ENCODE measurements around the gene ARHGAP40. TPM values are rescaled to one million over a fixed set of nuclear protein-coding genes. Genes with fewer than 3 reads are reported as not detected.

Gene ARHGAP40
- total and polyA plus RNA-seq, 9 of the 15 experiments (the other 6 are each of a cell fraction or from before 2014, with no cell fraction given), result not detected

DNA sequence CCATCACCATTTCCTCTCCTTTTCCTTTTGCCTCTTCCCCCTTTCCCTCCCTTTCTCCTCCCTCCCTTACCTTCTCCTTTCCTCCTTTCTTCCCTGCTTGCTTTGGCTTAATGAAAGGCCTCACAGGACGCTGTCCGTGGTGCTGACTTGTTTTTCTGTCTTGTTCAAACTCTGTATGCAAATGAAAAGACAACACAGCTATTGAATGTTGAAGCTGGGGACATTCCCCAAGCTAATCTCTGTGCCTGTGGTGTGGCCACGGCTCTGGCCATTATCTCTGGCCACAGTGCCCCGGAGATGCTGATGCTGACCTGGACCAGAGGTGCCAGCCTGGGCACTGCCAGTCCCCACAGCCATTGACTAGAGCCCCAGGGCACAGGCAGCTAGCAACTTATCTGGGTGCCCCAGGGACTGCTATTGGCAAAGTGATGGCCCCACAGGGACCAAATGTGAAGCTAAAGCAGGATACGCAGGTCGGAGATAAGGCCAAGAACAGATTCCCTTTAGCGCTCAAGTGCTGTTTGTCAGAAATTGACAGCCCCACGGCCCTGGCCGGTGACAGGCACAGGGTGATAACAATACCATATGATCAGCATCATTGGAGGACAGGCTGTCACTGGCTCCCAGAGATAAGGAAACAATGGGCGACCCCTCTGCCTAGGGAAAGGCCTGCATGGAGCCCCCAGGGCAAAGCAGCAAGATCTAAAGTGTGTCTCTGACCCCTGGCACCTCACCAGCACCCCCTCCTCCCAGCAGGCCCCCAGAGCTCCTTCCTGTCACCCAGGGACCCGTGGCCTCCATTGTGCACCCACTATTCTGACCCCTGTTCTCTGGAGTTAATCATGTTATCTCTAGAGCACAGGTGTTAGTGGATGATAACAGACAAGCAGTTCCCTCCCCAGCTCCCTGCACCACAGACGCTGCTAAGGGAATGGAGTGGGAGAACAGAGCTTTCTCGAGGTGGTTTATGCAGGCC is 91.1 kb downstream of the ARHGAP40 start (continued):
- TF ChIP-seq, protein P1, sequence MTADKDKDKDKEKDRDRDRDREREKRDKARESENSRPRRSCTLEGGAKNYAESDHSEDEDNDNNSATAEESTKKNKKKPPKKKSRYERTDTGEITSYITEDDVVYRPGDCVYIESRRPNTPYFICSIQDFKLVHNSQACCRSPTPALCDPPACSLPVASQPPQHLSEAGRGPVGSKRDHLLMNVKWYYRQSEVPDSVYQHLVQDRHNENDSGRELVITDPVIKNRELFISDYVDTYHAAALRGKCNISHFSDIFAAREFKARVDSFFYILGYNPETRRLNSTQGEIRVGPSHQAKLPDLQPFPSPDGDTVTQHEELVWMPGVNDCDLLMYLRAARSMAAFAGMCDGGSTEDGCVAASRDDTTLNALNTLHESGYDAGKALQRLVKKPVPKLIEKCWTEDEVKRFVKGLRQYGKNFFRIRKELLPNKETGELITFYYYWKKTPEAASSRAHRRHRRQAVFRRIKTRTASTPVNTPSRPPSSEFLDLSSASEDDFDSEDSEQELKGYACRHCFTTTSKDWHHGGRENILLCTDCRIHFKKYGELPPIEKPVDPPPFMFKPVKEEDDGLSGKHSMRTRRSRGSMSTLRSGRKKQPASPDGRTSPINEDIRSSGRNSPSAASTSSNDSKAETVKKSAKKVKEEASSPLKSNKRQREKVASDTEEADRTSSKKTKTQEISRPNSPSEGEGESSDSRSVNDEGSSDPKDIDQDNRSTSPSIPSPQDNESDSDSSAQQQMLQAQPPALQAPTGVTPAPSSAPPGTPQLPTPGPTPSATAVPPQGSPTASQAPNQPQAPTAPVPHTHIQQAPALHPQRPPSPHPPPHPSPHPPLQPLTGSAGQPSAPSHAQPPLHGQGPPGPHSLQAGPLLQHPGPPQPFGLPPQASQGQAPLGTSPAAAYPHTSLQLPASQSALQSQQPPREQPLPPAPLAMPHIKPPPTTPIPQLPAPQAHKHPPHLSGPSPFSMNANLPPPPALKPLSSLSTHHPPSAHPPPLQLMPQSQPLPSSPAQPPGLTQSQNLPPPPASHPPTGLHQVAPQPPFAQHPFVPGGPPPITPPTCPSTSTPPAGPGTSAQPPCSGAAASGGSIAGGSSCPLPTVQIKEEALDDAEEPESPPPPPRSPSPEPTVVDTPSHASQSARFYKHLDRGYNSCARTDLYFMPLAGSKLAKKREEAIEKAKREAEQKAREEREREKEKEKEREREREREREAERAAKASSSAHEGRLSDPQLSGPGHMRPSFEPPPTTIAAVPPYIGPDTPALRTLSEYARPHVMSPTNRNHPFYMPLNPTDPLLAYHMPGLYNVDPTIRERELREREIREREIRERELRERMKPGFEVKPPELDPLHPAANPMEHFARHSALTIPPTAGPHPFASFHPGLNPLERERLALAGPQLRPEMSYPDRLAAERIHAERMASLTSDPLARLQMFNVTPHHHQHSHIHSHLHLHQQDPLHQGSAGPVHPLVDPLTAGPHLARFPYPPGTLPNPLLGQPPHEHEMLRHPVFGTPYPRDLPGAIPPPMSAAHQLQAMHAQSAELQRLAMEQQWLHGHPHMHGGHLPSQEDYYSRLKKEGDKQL (CRISPR knock-in tag; IDR thresholded peaks at IDR 0.05; ENCODE audit: borderline replicate concordance), result no peak
- TF ChIP-seq NCOA1 (IDR thresholded peaks at IDR 0.05; ENCODE audit: low read depth) (peak; percentile 58; the same call in 1 of the 2 replicates), ZNF23 (CRISPR knock-in tag; IDR thresholded peaks at IDR 0.05) (no peak), ZSCAN32 (CRISPR knock-in tag; IDR thresholded peaks at IDR 0.05) (no peak), ZNF780A (CRISPR knock-in tag; IDR thresholded peaks at IDR 0.05) (no peak), SMARCB1 (IDR thresholded peaks at IDR 0.05; ENCODE audit: insufficient read length, low read depth) (no peak), ZBTB1 (CRISPR knock-in tag; IDR thresholded peaks at IDR 0.05; ENCODE audit: borderline replicate concordance, low read depth) (no peak; the same call in 1 of the 2 replicates), MECOM (CRISPR knock-in tag; IDR thresholded peaks at IDR 0.05) (peak; percentile 60; the same call in 1 of the 2 replicates)
- TF ChIP-seq, protein P2, sequence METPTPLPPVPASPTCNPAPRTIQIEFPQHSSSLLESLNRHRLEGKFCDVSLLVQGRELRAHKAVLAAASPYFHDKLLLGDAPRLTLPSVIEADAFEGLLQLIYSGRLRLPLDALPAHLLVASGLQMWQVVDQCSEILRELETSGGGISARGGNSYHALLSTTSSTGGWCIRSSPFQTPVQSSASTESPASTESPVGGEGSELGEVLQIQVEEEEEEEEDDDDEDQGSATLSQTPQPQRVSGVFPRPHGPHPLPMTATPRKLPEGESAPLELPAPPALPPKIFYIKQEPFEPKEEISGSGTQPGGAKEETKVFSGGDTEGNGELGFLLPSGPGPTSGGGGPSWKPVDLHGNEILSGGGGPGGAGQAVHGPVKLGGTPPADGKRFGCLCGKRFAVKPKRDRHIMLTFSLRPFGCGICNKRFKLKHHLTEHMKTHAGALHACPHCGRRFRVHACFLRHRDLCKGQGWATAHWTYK (CRISPR knock-in tag; IDR thresholded peaks at IDR 0.05), result 0 out of 2 replicates have a peak, but pooled peaks have one; percentile 37
- TF ChIP-seq, protein P3, sequence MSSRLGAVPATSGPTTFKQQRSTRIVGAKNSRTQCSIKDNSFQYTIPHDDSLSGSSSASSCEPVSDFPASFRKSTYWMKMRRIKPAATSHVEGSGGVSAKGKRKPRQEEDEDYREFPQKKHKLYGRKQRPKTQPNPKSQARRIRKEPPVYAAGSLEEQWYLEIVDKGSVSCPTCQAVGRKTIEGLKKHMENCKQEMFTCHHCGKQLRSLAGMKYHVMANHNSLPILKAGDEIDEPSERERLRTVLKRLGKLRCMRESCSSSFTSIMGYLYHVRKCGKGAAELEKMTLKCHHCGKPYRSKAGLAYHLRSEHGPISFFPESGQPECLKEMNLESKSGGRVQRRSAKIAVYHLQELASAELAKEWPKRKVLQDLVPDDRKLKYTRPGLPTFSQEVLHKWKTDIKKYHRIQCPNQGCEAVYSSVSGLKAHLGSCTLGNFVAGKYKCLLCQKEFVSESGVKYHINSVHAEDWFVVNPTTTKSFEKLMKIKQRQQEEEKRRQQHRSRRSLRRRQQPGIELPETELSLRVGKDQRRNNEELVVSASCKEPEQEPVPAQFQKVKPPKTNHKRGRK (tag; IDR thresholded peaks at IDR 0.05), result 0 out of 2 replicates have a peak, but pooled peaks have one; percentile 8
- TF ChIP-seq, protein P4, sequence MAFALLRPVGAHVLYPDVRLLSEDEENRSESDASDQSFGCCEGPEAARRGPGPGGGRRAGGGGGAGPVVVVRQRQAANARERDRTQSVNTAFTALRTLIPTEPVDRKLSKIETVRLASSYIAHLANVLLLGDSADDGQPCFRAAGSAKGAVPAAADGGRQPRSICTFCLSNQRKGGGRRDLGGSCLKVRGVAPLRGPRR (CRISPR knock-in tag; IDR thresholded peaks at IDR 0.05), result no peak

Measured in K562 (cell line).